A549 treated with Mapracorat at 1 μM for 4 hours (cell line): Measurements from ENCODE around the gene ABHD8. TPM values are rescaled to one million over a fixed set of nuclear protein-coding genes. Genes with fewer than 3 reads are reported as not detected.

ENCODE experiments used
- total RNA-seq: library from RNA; stranded (reverse); fragments of 200-300 nt; extraction: Qiagen RNA extraction; gene quantifications from 5 replicates; pipeline ENCODE4 v1.2.3, GENCODE V29; 2022

ABHD8 gene
- total RNA-seq = 1.9 to 3.5 TPM (median 2.8 TPM) in 5 replicates

GRCh38 chr19:17303167-17303939 is at the start of gene ABHD8:
TSS of gene ABHD8 (minus strand) at chr19:17303425. CDS start at chr19:17301616, 1,809 bp downstream.

GRCh38 chr19:17336872-17337674 is 33.8 kb upstream of the ABHD8 start, which contains the start of gene GTPBP3:
TSS of gene GTPBP3 (plus strand) at chr19:17337553. CDS start at chr19:17337612, 59 bp downstream.

GRCh38 chr19:17334414-17335409 is 31.5 kb upstream of the ABHD8 start, which contains the start of gene ANO8:
TSS of gene ANO8 (minus strand) at chr19:17334855. CDS start at chr19:17334670, 185 bp downstream.

GRCh38 chr19:17309198-17309964 is 6.2 kb upstream of the ABHD8 start, which contains the start of gene DDA1:
TSS of gene DDA1 (plus strand) at chr19:17309563. CDS start at chr19:17309655, 92 bp downstream.

GRCh38 chr19:17305517-17306284 is 2.5 kb upstream of the ABHD8 start, which contains the start of gene MRPL34:
TSS of gene MRPL34 (plus strand) at chr19:17305872. CDS start at chr19:17305893, 21 bp downstream.

GRCh38 chr19:17281391-17282304 is 21.6 kb downstream of the ABHD8 start, which contains the start of gene ANKLE1:
TSS of gene ANKLE1 (plus strand) at chr19:17281901. CDS start at chr19:17281921, 20 bp downstream.

GRCh38 chr19:17266975-17267788 is 36.0 kb downstream of the ABHD8 start, which contains the start of gene BABAM1:
TSS of gene BABAM1 (plus strand) at chr19:17267443. CDS start at chr19:17268807, 1,364 bp downstream.

GRCh38 chr19:17264641-17264979 is 38.6 kb downstream of the ABHD8 start, which contains the start of gene USHBP1:
TSS of gene USHBP1 (minus strand) at chr19:17264745. CDS start at chr19:17264299, 446 bp downstream.

GRCh38 chr19:17245535-17245984 is 57.7 kb downstream of the ABHD8 start, which contains the start of gene NR2F6:
TSS of gene NR2F6 (minus strand) at chr19:17245919. CDS start at chr19:17245220, 699 bp downstream.

Other genes starting within 250 kb of the ABHD8 start
- gene HAUS8, start 228.0 kb downstream of the ABHD8 start, total RNA-seq = 11.5 to 15.8 TPM (median 14.3 TPM) in 5 replicates
- gene MYO9B, start 227.6 kb downstream of the ABHD8 start, total RNA-seq = 23.9 to 33.5 TPM (median 33.1 TPM) in 5 replicates
- 13.8 to 16.3 TPM (median 14.9 TPM) in 5 replicates for gene USE1, start 88.1 kb downstream of the ABHD8 start, total RNA-seq
- gene OCEL1, start 77.2 kb downstream of the ABHD8 start, total RNA-seq = 10.3 to 12.6 TPM (median 12.1 TPM) in 5 replicates
- 27.2 to 64.7 TPM (median 62.9 TPM) in 5 replicates for gene NR2F6, start 57.5 kb downstream of the ABHD8 start, total RNA-seq
- not detected in 5 replicates for gene USHBP1, start 38.7 kb downstream of the ABHD8 start, total RNA-seq
- 59.1 to 64.3 TPM (median 61.0 TPM) in 5 replicates for gene BABAM1, start 36.0 kb downstream of the ABHD8 start, total RNA-seq
- 0.22 to 0.56 TPM (median 0.35 TPM) in 5 replicates for gene ANKLE1, start 21.5 kb downstream of the ABHD8 start, total RNA-seq
- 56.1 to 87.4 TPM (median 83.9 TPM) in 5 replicates for gene MRPL34, start 2.4 kb upstream of the ABHD8 start, total RNA-seq
- gene DDA1, start 6.1 kb upstream of the ABHD8 start, total RNA-seq = 49.5 to 59.2 TPM (median 55.7 TPM) in 5 replicates
- 1.9 to 4.1 TPM (median 3.4 TPM) in 5 replicates for gene ANO8, start 31.4 kb upstream of the ABHD8 start, total RNA-seq
- gene GTPBP3, start 34.1 kb upstream of the ABHD8 start, total RNA-seq = 14.4 to 22.1 TPM (median 20.2 TPM) in 5 replicates
- not detected in 5 replicates for gene PLVAP, start 73.9 kb upstream of the ABHD8 start, total RNA-seq
- not detected in 5 replicates for gene CCDC194, start 90.8 kb upstream of the ABHD8 start, total RNA-seq
- gene BST2, start 102.2 kb upstream of the ABHD8 start, total RNA-seq = 0.13 to 0.24 TPM in 2 of 5 replicates, not detected in the others
- 27.7 to 42.0 TPM (median 41.3 TPM) in 5 replicates for gene MVB12A, start 116.6 kb upstream of the ABHD8 start, total RNA-seq
- 0.32 to 0.85 TPM (median 0.83 TPM) in 5 replicates for gene TMEM221, start 145.2 kb upstream of the ABHD8 start, total RNA-seq
- not detected in 5 replicates for gene NXNL1, start 157.5 kb upstream of the ABHD8 start, total RNA-seq
- gene SLC27A1, start 167.1 kb upstream of the ABHD8 start, total RNA-seq = 2.5 to 3.0 TPM (median 2.5 TPM) in 5 replicates
- 46.6 to 76.0 TPM (median 72.5 TPM) in 5 replicates for gene PGLS, start 208.2 kb upstream of the ABHD8 start, total RNA-seq